Adrenal gland (tissue), 5 donors: ENCODE results near the gene NLGN2.

ENCODE experiments used
- POLR2A ChIP-seq, 2 donors: fragments of 450-650 bp; IDR thresholded peaks; one replicate each; pipeline ENCODE4 v1.6.1; 2017; ENCODE audit warnings: antibody characterized with exemption in 2 of 2, mild to moderate bottlenecking in 2 of 2, moderate library complexity in 1 of 2
- TF ChIP-seq, protein P1 (sequence below), 6 experiments: fragments of 450-650 bp in 4 of 6; fragments of 200-600 bp in 2 of 6; sonication (generic) in 1 of 6; IDR thresholded peaks; 1 replicate in 5 of 6; 2 replicates in 1 of 6; pipeline versions ENCODE4 v1.5.1 to v1.8.0; 2016 to 2021; ENCODE audit warnings: antibody characterized with exemption in 6 of 6, mild to moderate bottlenecking in 2 of 6, moderate library complexity in 1 of 6
- donor health status: DM: no; HTN: no; CAD: no.

DNA sequence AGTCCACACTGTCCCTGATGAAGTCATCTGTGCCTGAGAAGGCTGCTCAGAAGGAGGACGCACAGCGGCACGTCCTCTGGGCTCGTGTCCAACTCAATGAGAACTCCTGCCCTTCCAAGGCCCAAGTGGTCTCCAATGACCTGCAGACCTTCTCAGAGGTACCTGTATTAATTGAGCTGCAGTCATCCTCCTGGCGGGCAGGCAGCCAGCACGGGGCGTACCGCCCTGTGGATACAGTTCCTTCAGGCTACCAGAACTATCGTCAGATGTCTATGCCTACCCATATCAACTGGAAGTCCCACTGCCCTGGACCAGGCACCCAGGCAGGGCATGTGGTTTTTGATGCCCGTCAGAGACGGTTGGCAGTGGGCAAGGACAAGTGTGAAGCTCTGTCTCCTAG lies 24.7 kb downstream of the NLGN2 start:
- TF ChIP-seq, protein P1, sequence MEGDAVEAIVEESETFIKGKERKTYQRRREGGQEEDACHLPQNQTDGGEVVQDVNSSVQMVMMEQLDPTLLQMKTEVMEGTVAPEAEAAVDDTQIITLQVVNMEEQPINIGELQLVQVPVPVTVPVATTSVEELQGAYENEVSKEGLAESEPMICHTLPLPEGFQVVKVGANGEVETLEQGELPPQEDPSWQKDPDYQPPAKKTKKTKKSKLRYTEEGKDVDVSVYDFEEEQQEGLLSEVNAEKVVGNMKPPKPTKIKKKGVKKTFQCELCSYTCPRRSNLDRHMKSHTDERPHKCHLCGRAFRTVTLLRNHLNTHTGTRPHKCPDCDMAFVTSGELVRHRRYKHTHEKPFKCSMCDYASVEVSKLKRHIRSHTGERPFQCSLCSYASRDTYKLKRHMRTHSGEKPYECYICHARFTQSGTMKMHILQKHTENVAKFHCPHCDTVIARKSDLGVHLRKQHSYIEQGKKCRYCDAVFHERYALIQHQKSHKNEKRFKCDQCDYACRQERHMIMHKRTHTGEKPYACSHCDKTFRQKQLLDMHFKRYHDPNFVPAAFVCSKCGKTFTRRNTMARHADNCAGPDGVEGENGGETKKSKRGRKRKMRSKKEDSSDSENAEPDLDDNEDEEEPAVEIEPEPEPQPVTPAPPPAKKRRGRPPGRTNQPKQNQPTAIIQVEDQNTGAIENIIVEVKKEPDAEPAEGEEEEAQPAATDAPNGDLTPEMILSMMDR (IDR thresholded peaks at IDR 0.05), result no peak
- no peak for TF ChIP-seq POLR2A (IDR thresholded peaks at IDR 0.05)
